Skin of body (tissue), 2 donors: ENCODE data around the gene ELAVL2. TPM values are rescaled to one million over a fixed set of nuclear protein-coding genes. Genes with fewer than 3 reads are reported as not detected.

Experiments used
- DNase-seq: peaks from one replicate; lab custom pipeline; 2025; lab: John Stamatoyannopoulos, UW
- total RNA-seq: library from RNA; depleted of rRNA; stranded (reverse); fragments of >200 nt; gene quantifications from one replicate; pipeline ENCODE4 v1.2.3, GENCODE V29; 2014

ELAVL2 gene
- total RNA-seq, 1 donor from 2014 or later: 3.2 TPM

DNA sequence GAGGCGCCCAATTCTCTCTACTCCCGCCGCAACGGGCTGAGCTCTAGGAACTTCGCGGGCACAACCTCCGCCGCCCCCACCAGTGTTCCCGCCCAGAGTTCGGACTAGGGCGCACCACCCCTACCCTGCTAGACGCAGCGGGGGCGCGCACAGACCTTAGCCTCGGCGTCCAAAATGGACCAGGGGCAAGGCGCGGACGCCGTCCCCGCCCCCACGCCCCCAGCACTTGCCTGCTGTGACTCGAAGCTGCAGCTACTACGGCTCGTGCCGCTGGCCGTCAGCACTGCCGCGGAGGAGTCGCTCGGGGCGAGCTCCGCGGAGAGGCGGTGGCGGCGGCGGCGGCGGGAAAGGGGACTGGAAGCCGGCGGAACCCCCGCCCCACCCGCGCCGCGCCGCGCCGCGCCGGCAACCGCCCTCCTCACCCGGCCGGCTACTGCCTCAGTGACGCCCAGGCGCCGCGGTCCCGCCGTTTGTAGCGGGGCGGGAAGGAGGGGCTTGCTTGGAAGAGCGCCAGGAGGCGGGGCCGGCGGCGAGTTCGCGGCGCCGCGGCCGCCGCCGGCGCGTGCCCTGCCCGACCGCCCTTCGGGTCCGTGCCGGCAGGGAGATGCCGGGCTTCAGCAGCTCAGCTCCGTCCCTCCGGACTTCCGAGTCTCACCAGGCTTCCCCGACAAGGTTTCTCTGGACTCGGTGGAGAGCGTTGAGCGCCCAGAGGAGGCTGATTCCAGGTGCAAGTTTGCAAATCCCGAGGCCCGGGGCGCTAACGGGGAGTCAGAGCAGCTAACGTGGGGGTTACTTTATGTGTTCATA is 4.5 kb downstream of the ELAVL2 start:
- no peak for DNase-seq

- DNase-seq: no peak
Observed at GRCh38 chr9:23820451-23821374, 5.3 kb downstream of the ELAVL2 start.

DNA sequence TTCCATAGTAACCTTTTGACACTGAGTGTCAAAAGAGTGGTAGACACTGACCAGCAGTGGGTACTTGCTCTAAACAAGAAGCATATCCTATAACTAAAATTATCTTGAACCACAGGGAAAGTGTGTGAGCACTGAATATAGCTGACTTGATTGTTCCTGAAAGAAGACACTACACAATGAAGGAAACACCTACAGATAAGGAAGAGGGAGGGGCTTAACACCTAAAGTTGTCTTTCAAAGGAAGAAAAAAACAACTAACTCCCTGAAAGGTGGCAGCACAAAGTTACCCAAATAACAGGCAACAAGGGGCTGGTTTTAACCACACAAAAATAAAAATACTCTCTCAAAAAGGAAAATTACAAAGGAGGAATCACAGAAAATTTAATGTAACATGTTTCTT is 6.6 kb downstream of the ELAVL2 start:
- no peak for DNase-seq

DNA sequence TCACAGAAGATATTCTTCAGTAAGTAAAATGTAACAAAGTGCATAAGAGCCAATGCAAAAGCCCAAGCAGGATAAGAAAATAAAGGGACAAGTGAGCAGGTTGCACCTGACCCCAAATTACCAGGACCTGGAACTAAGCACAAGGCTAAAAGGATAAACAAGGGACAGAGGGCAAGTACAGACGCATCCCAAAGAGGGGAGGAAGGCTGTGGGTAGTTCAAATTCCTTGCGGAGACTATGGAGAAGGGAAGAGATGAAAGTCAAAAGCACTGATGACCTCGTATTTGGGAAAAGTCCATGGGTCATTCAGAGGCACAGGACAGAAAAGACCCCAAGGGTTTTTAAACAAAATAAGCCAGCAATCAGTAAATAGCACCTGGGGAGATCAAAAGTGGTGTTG is 11.8 kb downstream of the ELAVL2 start:
- DNase-seq: no peak

- no peak for DNase-seq
Observed at GRCh38 chr9:23812673-23813072, 13.4 kb downstream of the ELAVL2 start.

DNA sequence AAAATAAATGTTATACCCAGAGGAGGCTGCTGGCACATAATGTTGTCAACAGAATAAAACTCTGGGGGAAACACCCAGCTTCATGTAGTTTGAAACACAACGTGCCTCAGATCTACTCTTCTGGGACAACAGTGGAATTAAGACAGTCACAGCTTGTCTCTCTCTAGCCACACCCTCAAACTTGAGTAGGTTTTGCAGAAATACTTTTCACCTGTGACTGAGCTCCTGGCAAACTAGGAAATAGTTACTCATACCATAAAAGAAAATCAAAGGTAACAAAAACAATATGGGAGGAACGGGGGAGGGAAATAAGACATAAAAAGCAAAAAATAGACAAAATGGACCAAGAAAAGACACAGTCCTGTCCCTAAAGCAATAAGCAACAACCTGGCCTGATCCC is 14.4 kb downstream of the ELAVL2 start:
- DNase-seq: no peak

DNA sequence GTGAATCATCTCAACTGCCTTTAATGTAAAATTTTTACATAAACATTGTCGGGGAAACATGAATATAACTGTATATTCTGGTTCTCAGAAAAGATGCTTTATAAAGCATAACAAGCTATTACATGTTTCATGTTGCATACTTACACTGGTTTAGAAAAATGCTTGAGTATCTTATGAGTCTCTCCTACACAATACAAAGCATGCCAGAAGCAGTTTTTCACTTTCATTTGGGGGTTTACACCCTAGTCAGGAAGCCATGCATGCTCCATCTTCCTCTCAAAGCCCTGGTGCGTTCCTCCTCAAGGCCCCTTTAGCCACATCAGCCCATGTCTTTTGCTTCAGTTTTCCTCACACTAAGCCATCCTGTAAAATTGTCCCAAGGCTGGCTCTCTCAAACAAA is 22.8 kb downstream of the ELAVL2 start:
- no peak for DNase-seq

GRCh38 chr9:23801523-23801922 is 24.5 kb downstream of the ELAVL2 start:
- no peak for DNase-seq

DNA sequence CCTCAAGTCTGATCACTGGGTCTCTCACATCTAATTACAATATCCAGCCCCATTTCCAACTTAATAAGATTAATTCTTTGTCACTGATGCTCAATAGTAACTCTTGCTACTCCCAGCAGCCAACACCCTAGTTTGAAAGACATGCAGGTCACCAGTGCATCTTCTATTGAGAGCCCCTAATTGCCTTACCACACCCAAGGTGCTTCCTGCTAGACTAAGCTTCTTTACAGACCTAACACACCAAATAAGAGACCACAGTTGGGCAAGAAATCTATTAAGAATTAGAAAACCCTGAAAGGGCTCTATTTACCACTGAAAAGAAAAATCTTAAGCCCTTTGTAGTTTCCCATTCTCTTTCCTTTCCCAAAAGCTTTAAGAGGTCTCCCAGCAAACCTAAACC is 26.5 kb downstream of the ELAVL2 start:
- no peak for DNase-seq

DNA sequence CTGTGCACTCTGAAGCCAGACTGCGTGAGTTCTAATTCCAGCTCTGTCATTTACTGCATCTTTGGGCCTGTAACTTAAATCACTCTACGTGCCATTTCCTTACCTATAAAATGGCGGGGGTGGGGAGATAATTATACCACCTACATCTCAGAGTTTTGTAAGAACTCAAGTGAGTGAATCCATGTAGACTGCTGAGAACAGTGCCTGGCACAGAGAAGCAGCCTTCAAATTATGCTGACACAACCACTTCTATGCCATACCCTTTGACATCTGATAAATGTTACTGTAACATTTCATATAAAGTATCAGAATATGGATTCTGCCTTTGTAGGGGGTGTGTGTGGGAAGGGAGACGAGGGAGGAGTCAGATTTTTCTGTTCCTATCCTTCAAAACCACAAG is 27.7 kb downstream of the ELAVL2 start:
- no peak for DNase-seq

DNA sequence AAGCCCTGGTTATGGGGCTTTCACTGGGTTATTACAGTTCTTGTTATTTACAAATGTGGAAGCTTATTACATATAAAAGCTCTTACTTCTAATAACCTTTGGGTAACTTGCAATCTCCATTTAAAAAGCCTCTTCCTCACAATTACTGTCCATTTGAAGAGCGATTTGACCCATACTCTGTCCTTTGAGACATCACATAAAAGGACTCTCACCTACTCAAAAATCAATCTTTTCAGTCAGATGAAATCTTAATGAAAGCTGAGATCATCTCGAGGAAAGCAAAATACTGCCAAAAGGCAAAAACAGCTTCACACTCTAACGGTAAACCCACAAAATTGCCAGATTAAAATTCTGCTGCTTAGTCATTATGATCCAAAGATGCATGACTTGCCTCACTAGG is 29.8 kb downstream of the ELAVL2 start:
- no peak for DNase-seq

GRCh38 chr9:23790351-23791260 is 35.4 kb downstream of the ELAVL2 start:
- no peak for DNase-seq

GRCh38 chr9:23789529-23790254 is 36.3 kb downstream of the ELAVL2 start:
- no peak for DNase-seq

- DNase-seq: no peak
Observed at GRCh38 chr9:23784962-23785361, 41.1 kb downstream of the ELAVL2 start.

DNA sequence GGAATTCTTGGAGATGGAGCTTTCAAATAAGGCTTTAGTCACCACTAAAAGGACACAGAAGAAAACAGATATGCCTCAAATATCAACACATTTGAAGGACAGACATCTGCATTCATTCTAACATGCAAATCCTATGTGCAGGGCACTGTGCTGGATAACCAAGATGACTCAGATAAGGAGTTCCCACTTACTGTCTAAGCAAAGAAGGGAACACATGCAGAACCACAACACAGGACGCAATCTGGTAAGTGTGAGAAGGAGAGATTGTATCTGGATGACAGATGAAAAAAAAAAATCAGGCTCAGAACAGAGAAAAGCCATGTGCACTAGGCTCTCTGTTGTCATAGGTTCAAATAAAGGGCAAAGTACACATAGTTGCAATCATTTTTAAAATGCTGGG is 42.5 kb downstream of the ELAVL2 start:
- no peak for DNase-seq

- DNase-seq: no peak
Observed at GRCh38 chr9:23779220-23779619, 46.8 kb downstream of the ELAVL2 start.

GRCh38 chr9:23777328-23777727 is 48.7 kb downstream of the ELAVL2 start:
- DNase-seq: no peak

DNA sequence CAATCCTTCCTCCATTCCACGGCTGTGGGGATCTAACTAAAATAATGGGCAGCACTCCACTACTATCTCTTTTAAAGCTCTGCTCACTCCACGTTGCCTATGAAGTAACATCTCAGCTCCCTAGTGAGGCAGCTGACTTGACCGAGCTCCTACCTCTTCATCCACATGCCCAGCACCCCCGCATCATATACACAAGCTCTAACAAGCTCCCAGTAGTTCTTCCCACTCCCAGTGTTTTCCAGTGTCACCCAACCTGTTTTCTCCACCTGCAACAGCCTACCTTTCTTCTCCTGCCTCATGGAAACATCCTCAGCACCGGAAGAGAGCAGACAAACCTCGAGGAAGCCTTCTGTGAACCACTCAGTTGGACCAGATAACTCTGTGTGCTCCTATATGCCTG is 50.5 kb downstream of the ELAVL2 start:
- no peak for DNase-seq

DNA sequence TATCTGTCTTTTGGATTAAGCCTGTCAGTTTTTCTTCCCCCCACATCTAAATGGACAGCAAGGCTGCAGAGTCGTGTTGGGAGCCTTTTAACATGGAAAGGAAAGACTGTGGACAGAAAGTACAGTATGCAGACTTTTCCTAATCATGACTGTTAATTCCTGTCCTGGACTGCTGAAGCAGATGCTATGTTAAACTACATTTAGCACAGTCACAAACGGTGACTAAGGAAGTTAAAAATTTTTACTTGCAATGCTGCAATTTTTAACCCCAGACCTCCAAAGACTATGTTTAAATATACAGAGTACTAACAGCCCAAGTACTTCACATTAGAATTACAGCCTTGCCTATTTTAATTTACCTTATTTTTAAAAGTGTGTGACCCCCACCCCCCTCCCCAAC is 51.8 kb downstream of the ELAVL2 start:
- no peak for DNase-seq

GRCh38 chr9:23772385-23772783 is 53.7 kb downstream of the ELAVL2 start:
- DNase-seq: no peak
